Erythroblast (primary cell): ENCODE results near the gene TIMM50.

ENCODE experiments used
- DNase-seq, 2 experiments: peaks; one replicate each; lab custom pipeline; 2025; lab: John Stamatoyannopoulos, UW
- GATA1 ChIP-seq: IDR thresholded peaks from 2 replicates; pipeline ENCODE4 v1.6.1; 2011; ENCODE audit warnings: low read depth, mild to moderate bottlenecking, control low read depth, low read length, moderate library complexity
- POLR2A ChIP-seq: IDR thresholded peaks from 2 replicates; pipeline ENCODE4 v1.6.1; 2011; ENCODE audit warnings: mild to moderate bottlenecking, low read length

TIMM50 gene

GRCh38 chr19:39499932-39500331 is 19.3 kb downstream of the TIMM50 start:
- DNase-seq = no peak
- TF ChIP-seq POLR2A = no peak
- no peak for TF ChIP-seq GATA1

- no peak for DNase-seq
- TF ChIP-seq GATA1 (no peak), POLR2A (no peak)
Measured at GRCh38 chr19:39500543-39500942, 19.9 kb downstream of the TIMM50 start.

GRCh38 chr19:39501340-39501739 is 20.7 kb downstream of the TIMM50 start:
- DNase-seq = no peak
- TF ChIP-seq POLR2A (no peak), GATA1 (no peak)

- no peak for TF ChIP-seq POLR2A
- no peak for TF ChIP-seq GATA1
- DNase-seq = peak; percentile 90 to 93
Measured at GRCh38 chr19:39502640-39503417, 22.2 kb downstream of the TIMM50 start.

- DNase-seq = no peak
- TF ChIP-seq GATA1 = no peak
- TF ChIP-seq POLR2A = no peak
Measured at GRCh38 chr19:39506598-39506943, 25.9 kb downstream of the TIMM50 start.

GRCh38 chr19:39506944-39507714 is 26.5 kb downstream of the TIMM50 start:
- DNase-seq = peak; percentile 53 to 70
- TF ChIP-seq GATA1 (no peak), POLR2A (no peak)

- no peak for TF ChIP-seq GATA1
- no peak for TF ChIP-seq POLR2A
- DNase-seq = no peak
Measured at GRCh38 chr19:39507715-39508364, 27.2 kb downstream of the TIMM50 start.

- DNase-seq = no peak
- TF ChIP-seq GATA1 = no peak
- no peak for TF ChIP-seq POLR2A
Measured at GRCh38 chr19:39508629-39509028, 28.0 kb downstream of the TIMM50 start.

- DNase-seq = no peak
- TF ChIP-seq POLR2A (no peak), GATA1 (no peak)
Measured at GRCh38 chr19:39509233-39509632, 28.6 kb downstream of the TIMM50 start.

- no peak for DNase-seq
- TF ChIP-seq GATA1 (no peak), POLR2A (no peak)
Measured at GRCh38 chr19:39512988-39513387, 32.4 kb downstream of the TIMM50 start.

- no peak for DNase-seq
- TF ChIP-seq GATA1 = no peak
- TF ChIP-seq POLR2A = no peak
Measured at GRCh38 chr19:39514840-39515550, 34.4 kb downstream of the TIMM50 start, which contains the start of gene SELENOV. Gene SELENOV, plus strand, starts transcription at chr19:39515139. Its CDS starts 74 bp downstream, at chr19:39515213.

GRCh38 chr19:39515551-39516191 is 35.0 kb downstream of the TIMM50 start:
- no peak for TF ChIP-seq GATA1
- no peak for DNase-seq

- TF ChIP-seq POLR2A = no peak
- no peak for DNase-seq
Measured at GRCh38 chr19:39516270-39516669, 35.6 kb downstream of the TIMM50 start.
